ENCODE data around the gene TNRC6C.

The TNRC6C gene

GRCh38 chr17:78148286-78149016 is 189.9 kb downstream of the TNRC6C start:
- DNase-seq (ENCODE audit: low read depth in 2 of 2, low spot score in 1 of 2): no peak

- DNase-seq (ENCODE audit: low read depth in 2 of 2, low spot score in 1 of 2): no peak
These were observed 193.1 kb downstream of the TNRC6C start for GRCh38 chr17:78151514-78152008.

- DNase-seq (ENCODE audit: low read depth in 2 of 2, low spot score in 1 of 2): no peak
These were observed 196.7 kb downstream of the TNRC6C start for GRCh38 chr17:78154903-78155811.
